NCI-H2171 (cell line): ENCODE results near the gene NXPH2.
A peak's percentile ranks its signal among the peaks of the same experiment; 100 is the strongest.

Experiments
- DNase-seq: peaks from one replicate; lab custom pipeline; 2025; lab: John Stamatoyannopoulos, UW

Gene NXPH2

GRCh38 chr2:138637061-138637460 lies 143.1 kb downstream of the NXPH2 start:
- no peak for DNase-seq

GRCh38 chr2:138633049-138633448 lies 147.1 kb downstream of the NXPH2 start:
- DNase-seq, result no peak

- DNase-seq, result no peak
Measured at GRCh38 chr2:138632066-138632620, 148.0 kb downstream of the NXPH2 start.

GRCh38 chr2:138630164-138630563 lies 150.0 kb downstream of the NXPH2 start:
- peak; percentile 25 for DNase-seq

GRCh38 chr2:138626148-138626547 lies 154.0 kb downstream of the NXPH2 start:
- no peak for DNase-seq

- no peak for DNase-seq
Measured at GRCh38 chr2:138622613-138623012, 157.6 kb downstream of the NXPH2 start.

GRCh38 chr2:138621139-138621538 lies 159.1 kb downstream of the NXPH2 start:
- DNase-seq, result no peak

- no peak for DNase-seq
Measured at GRCh38 chr2:138620431-138620830, 159.8 kb downstream of the NXPH2 start.
